KMS-11 (cell line): ENCODE results near the gene TSPAN18.

ENCODE experiments used
- H2AFZ ChIP-seq: fragments of 200-600 bp; sonication (generic); 2 replicates; pipeline ENCODE4 v1.6.1; 2016; ENCODE audit warnings: antibody characterized with exemption, mixed run types, low read depth
- H3K27ac ChIP-seq: fragments of 200-600 bp; sonication (generic); 2 replicates; pipeline ENCODE4 v1.6.1; 2016; ENCODE audit warnings: mild to moderate bottlenecking, mixed run types
- H3K27me3 ChIP-seq: fragments of 200-600 bp; sonication (generic); 2 replicates; pipeline ENCODE4 v1.6.1; 2017; ENCODE audit warnings: mild to moderate bottlenecking, low read depth, mixed run types, moderate library complexity; ENCODE audit not compliant: insufficient read depth
- H3K36me3 ChIP-seq: fragments of 200-600 bp; sonication (generic); 2 replicates; pipeline ENCODE4 v1.6.1; 2017; ENCODE audit warnings: mild to moderate bottlenecking, mixed run types; ENCODE audit not compliant: insufficient read depth
- H3K4me1 ChIP-seq: fragments of 200-600 bp; sonication (generic); 2 replicates; pipeline ENCODE4 v1.6.1; 2016; ENCODE audit warnings: mild to moderate bottlenecking, low read depth, mixed run types; ENCODE audit not compliant: poor library complexity, severe bottlenecking
- H3K4me2 ChIP-seq: fragments of 200-600 bp; sonication (generic); 2 replicates; pipeline ENCODE4 v1.7.0; 2016; ENCODE audit warnings: mild to moderate bottlenecking, mixed run types
- H3K4me3 ChIP-seq: fragments of 200-600 bp; sonication (generic); IDR thresholded peaks from 2 replicates; pipeline ENCODE4 v1.6.1; 2017; ENCODE audit warnings: low read depth, low read length, mixed read lengths; ENCODE audit not compliant: insufficient read depth
- H3K79me2 ChIP-seq: fragments of 200-600 bp; sonication (generic); 2 replicates; pipeline ENCODE4 v1.6.1; 2016; ENCODE audit warnings: low read depth, mixed run types; ENCODE audit not compliant: insufficient read depth
- H3K9ac ChIP-seq: fragments of 200-600 bp; sonication (generic); 2 replicates; pipeline ENCODE4 v1.6.1; 2016; ENCODE audit warnings: mild to moderate bottlenecking, mixed run types
- H4K20me1 ChIP-seq: fragments of 200-600 bp; sonication (generic); 2 replicates; pipeline ENCODE4 v1.6.1; 2016; ENCODE audit warnings: mild to moderate bottlenecking, mixed run types; ENCODE audit not compliant: insufficient read depth
- TF ChIP-seq, protein P1 (sequence below): fragments of 200-600 bp; sonication (generic); conservative IDR thresholded peaks from 2 replicates; pipeline ENCODE4 v1.6.1; 2017; ENCODE audit warnings: low read depth, mild to moderate bottlenecking, antibody characterized with exemption, low read length, moderate library complexity, mixed read lengths

TSPAN18 gene

GRCh38 chr11:44823006-44823405 is 96.2 kb downstream of the TSPAN18 start:
- Histone ChIP-seq H3K36me3 (no peaks in the 10 kb centered on the region), H2AFZ (no peak overlapping the region), H3K4me2 (no peak overlapping the region), H3K9ac (no peak overlapping the region), H3K27me3 (no peaks in the 10 kb centered on the region), H3K27ac (no peak overlapping the region), H3K4me1 (no peaks in the 10 kb centered on the region), H4K20me1 (no peaks in the 10 kb centered on the region), H3K79me2 (no peaks in the 10 kb centered on the region), H3K4me3 (no peak overlapping the region)
- TF ChIP-seq, protein P1, sequence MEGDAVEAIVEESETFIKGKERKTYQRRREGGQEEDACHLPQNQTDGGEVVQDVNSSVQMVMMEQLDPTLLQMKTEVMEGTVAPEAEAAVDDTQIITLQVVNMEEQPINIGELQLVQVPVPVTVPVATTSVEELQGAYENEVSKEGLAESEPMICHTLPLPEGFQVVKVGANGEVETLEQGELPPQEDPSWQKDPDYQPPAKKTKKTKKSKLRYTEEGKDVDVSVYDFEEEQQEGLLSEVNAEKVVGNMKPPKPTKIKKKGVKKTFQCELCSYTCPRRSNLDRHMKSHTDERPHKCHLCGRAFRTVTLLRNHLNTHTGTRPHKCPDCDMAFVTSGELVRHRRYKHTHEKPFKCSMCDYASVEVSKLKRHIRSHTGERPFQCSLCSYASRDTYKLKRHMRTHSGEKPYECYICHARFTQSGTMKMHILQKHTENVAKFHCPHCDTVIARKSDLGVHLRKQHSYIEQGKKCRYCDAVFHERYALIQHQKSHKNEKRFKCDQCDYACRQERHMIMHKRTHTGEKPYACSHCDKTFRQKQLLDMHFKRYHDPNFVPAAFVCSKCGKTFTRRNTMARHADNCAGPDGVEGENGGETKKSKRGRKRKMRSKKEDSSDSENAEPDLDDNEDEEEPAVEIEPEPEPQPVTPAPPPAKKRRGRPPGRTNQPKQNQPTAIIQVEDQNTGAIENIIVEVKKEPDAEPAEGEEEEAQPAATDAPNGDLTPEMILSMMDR, result peak; percentile 51

DNA sequence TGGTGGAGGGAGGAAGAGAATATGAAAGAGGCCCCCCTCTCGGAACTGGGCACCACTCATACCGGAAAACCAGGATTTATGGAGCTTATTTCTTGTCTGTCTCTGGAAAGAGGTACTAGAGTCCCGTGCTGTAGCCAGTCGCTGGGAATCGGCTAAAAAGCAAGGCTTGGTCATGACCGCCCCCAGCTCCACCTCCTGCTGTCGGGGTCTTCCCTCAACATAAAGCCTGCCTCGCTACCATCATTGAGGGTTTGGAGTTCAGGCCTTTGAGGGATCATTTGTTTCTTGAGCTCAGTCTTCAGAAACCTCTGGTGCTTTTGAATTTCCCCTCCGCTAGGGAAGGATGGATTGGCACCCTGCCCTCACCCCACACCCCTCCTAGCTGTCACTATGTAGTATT is 97.1 kb downstream of the TSPAN18 start:
- H2AFZ ChIP-seq, result no peak overlapping the region
- no peaks in the 10 kb centered on the region for H3K36me3 ChIP-seq
- no peak overlapping the region for H3K9ac ChIP-seq
- H4K20me1 ChIP-seq, result no peaks in the 10 kb centered on the region
- no peaks in the 10 kb centered on the region for H3K4me1 ChIP-seq
- H3K27ac ChIP-seq, result no peak overlapping the region
- H3K4me2 ChIP-seq, result no peak overlapping the region
- TF ChIP-seq, protein P1, result no peak
- H3K27me3 ChIP-seq, result no peaks in the 10 kb centered on the region
- no peak overlapping the region for H3K4me3 ChIP-seq
- H3K79me2 ChIP-seq, result no peaks in the 10 kb centered on the region

GRCh38 chr11:44824300-44824704 is 97.5 kb downstream of the TSPAN18 start:
- no peak overlapping the region for H3K27ac ChIP-seq

DNA sequence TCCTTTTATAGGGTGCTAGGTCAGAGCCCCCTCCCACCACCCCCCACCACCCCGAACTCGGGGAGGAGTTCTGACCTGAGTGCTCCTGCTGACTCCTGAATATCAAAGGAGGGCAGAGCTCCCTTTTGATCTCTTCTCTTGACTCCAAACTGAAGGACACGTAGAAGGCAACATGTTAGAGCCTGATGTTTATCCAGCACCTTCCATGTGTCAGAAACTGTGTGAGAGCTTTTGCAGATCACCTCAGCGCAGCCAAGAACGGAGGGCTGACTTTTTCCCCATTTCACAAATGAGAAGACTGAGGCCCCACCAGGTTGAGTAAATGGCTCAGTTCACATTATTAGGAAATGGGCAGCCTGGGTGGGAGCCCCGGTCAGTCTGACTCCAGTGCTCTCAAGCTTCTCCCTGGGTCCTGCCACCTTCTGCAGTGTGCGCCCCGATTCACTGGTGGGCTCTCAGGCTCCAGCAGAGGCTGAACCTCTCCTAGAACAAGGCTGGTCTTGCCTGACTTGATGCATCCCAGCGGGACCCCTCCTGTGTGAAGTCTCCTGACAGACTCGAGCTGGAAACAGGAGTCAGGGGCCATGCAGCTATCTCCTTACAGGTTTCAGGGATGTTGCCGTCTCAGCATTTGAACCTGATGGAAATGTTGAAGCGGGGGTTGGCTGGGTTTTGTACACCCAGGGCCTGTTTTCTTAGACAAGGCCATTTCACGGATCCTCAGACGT is 98.5 kb downstream of the TSPAN18 start:
- H3K79me2 ChIP-seq, result no peaks in the 10 kb centered on the region
- no peak overlapping the region for H2AFZ ChIP-seq
- no peak overlapping the region for H3K27ac ChIP-seq
- H4K20me1 ChIP-seq, result no peaks in the 10 kb centered on the region
- no peaks in the 10 kb centered on the region for H3K27me3 ChIP-seq
- no peak overlapping the region for H3K4me3 ChIP-seq
- TF ChIP-seq, protein P1, result no peak
- no peak overlapping the region for H3K9ac ChIP-seq
- H3K36me3 ChIP-seq, result no peaks in the 10 kb centered on the region
- H3K4me1 ChIP-seq, result no peaks in the 10 kb centered on the region
- no peak overlapping the region for H3K4me2 ChIP-seq

More at GRCh38 chr11:44824300-44824704, 97.5 kb downstream of the TSPAN18 start:
- Histone ChIP-seq H3K27me3 (no peaks in the 10 kb centered on the region), H2AFZ (no peak overlapping the region), H3K36me3 (no peaks in the 10 kb centered on the region), H4K20me1 (no peaks in the 10 kb centered on the region), H3K9ac (no peak overlapping the region), H3K4me1 (no peaks in the 10 kb centered on the region), H3K79me2 (no peaks in the 10 kb centered on the region), H3K4me2 (no peak overlapping the region), H3K4me3 (no peak overlapping the region)
- TF ChIP-seq, protein P1, result no peak
